IMR-90 (cell line): ENCODE data around the gene SPATA17. TPM values are rescaled to one million over a fixed set of nuclear protein-coding genes. Genes with fewer than 3 reads are reported as not detected.

Experiments used
- ATAC-seq: fragments of 200-7000 bp; cut with Tn5 transposase; 2 replicates; pipeline ENCODE4 v1.9.1; 2020; ENCODE audit warnings: low read depth, mild to moderate bottlenecking, moderate library complexity
- BruUV-seq: library from RNA; stranded (reverse); fragments of 400-500 nt; replicated peaks from 2 replicates; lab custom pipeline; 2021; lab: Mats Ljungman, UMichigan
- CTCF ChIA-PET: fragments of 300-600 bp; formaldehyde crosslinking; extraction: SDS; loops from one replicate; lab custom pipeline; 2021; ENCODE audit warnings: antibody characterized with exemption; lab: Yijun Ruan, JAX
- POLR2A ChIA-PET: fragments of 300-600 bp; sonication (Branson Sonifier 250); formaldehyde crosslinking; loops from one replicate; lab custom pipeline; 2022; ENCODE audit warnings: antibody characterized with exemption; ENCODE audit not compliant: unreplicated experiment; lab: Charles Lee
- DNase-seq: peaks from one replicate; pipeline ENCODE4 v3.0.0; 2013
- H2AFZ ChIP-seq: replicated peaks from 2 replicates; pipeline ENCODE3; 2013; ENCODE audit warnings: low read length, mild to moderate bottlenecking; ENCODE audit not compliant: poor library complexity
- H2AK5ac ChIP-seq: 2 replicates; pipeline ENCODE4 v1.6.1; 2013; ENCODE audit warnings: low read depth, low read length, inconsistent platforms
- H2AK9ac ChIP-seq: replicated peaks from 2 replicates; pipeline ENCODE3; 2013; ENCODE audit warnings: mild to moderate bottlenecking, low read depth, low read length, moderate library complexity; ENCODE audit not compliant: poor library complexity
- H2BK120ac ChIP-seq: 2 replicates; pipeline ENCODE4 v1.6.1; 2013; ENCODE audit warnings: low read depth, low read length, inconsistent platforms
- H2BK15ac ChIP-seq: 3 replicates; pipeline ENCODE4 v1.6.1; 2013; ENCODE audit warnings: low read depth, low read length, inconsistent platforms
- H2BK20ac ChIP-seq: 2 replicates; pipeline ENCODE4 v1.6.1; 2013; ENCODE audit warnings: low read depth, mild to moderate bottlenecking, inconsistent platforms, low read length, moderate library complexity
- H2BK5ac ChIP-seq: 2 replicates; pipeline ENCODE4 v1.6.1; 2013; ENCODE audit warnings: mild to moderate bottlenecking, low read depth, low read length, inconsistent platforms; ENCODE audit not compliant: poor library complexity, severe bottlenecking
- H3K14ac ChIP-seq: replicated peaks from 2 replicates; pipeline ENCODE4 v1.6.1; 2013; ENCODE audit warnings: low read depth, low read length, inconsistent platforms
- H3K18ac ChIP-seq: 2 replicates; pipeline ENCODE4 v1.6.1; 2013; ENCODE audit warnings: low read depth, low read length, control low read depth
- H3K23ac ChIP-seq: 2 replicates; pipeline ENCODE4 v1.6.1; 2013; ENCODE audit warnings: low read depth, low read length, inconsistent platforms
- H3K27ac ChIP-seq: 2 replicates; pipeline ENCODE4 v1.5.1; 2013; ENCODE audit warnings: mild to moderate bottlenecking, control low read depth, low read length; ENCODE audit not compliant: insufficient read depth
- H3K27me3 ChIP-seq: 2 replicates; pipeline ENCODE4 v1.6.1; 2013; ENCODE audit warnings: low read length; ENCODE audit not compliant: control insufficient read depth, insufficient read depth
- H3K36me3 ChIP-seq: 2 replicates; pipeline ENCODE4 v1.6.1; 2013; ENCODE audit warnings: low read length, mixed read lengths; ENCODE audit not compliant: control insufficient read depth, insufficient read depth
- H3K4ac ChIP-seq: 2 replicates; pipeline ENCODE4 v1.6.1; 2013; ENCODE audit warnings: low read depth, low read length, inconsistent platforms
- H3K4me1 ChIP-seq: 2 replicates; pipeline ENCODE4 v1.6.1; 2013; ENCODE audit warnings: low read length, mixed read lengths; ENCODE audit not compliant: control insufficient read depth, insufficient read depth
- H3K4me2 ChIP-seq: 2 replicates; pipeline ENCODE4 v1.6.1; 2013; ENCODE audit warnings: low read depth, mild to moderate bottlenecking, control low read depth, low read length, moderate library complexity
- H3K4me3 ChIP-seq: 2 replicates; pipeline ENCODE4 v1.5.1; 2013; ENCODE audit warnings: low read depth, mild to moderate bottlenecking, control low read depth, low read length, moderate library complexity; ENCODE audit not compliant: insufficient read depth
- H3K56ac ChIP-seq: 2 replicates; pipeline ENCODE4 v1.6.1; 2013; ENCODE audit warnings: low read length, inconsistent platforms; ENCODE audit not compliant: insufficient read depth; ENCODE audit errors: extremely low read depth
- H3K79me1 ChIP-seq, 2 experiments: 2 replicates each; pipeline ENCODE4 v1.6.1; 2013; ENCODE audit warnings: low read length in 2 of 2, inconsistent platforms in 1 of 2, low read depth in 1 of 2
- H3K9ac ChIP-seq: 2 replicates; pipeline ENCODE4 v1.6.1; 2013; ENCODE audit warnings: low read depth, low read length, control low read depth
- H3K9me1 ChIP-seq: 2 replicates; pipeline ENCODE4 v1.6.1; 2013; ENCODE audit warnings: low read length, inconsistent platforms; ENCODE audit not compliant: insufficient read depth
- H3K9me3 ChIP-seq: 2 replicates; pipeline ENCODE4 v1.6.1; 2013; ENCODE audit warnings: low read length; ENCODE audit not compliant: control insufficient read depth, insufficient read depth
- H4K20me1 ChIP-seq: 2 replicates; pipeline ENCODE4 v1.6.1; 2013; ENCODE audit warnings: low read length, inconsistent platforms; ENCODE audit not compliant: insufficient read depth
- H4K5ac ChIP-seq: 2 replicates; pipeline ENCODE4 v1.6.1; 2013; ENCODE audit warnings: mild to moderate bottlenecking, low read depth, low read length, control low read depth
- H4K8ac ChIP-seq, 2 experiments: 2 replicates each; pipeline ENCODE4 v1.6.1; 2013; ENCODE audit warnings: low read depth in 2 of 2, low read length in 2 of 2, control low read depth in 1 of 2, inconsistent platforms in 1 of 2
- H4K91ac ChIP-seq: 2 replicates; pipeline ENCODE4 v1.6.1; 2013; ENCODE audit warnings: low read depth, low read length, inconsistent platforms; ENCODE audit not compliant: insufficient read depth
- BHLHE40 ChIP-seq: fragments of 150-350 bp; IDR thresholded peaks from 2 replicates; pipeline ENCODE4 v1.6.1; 2016; ENCODE audit warnings: mild to moderate bottlenecking, low read depth, low read length
- CEBPB ChIP-seq: IDR thresholded peaks from 2 replicates; pipeline ENCODE4 v1.6.1; 2012; ENCODE audit warnings: low read depth, low read length, improper control_type of control experiment
- CHD1 ChIP-seq: IDR thresholded peaks from 2 replicates; pipeline ENCODE4 v1.6.1; 2012; ENCODE audit warnings: low read depth, low read length, improper control_type of control experiment
- FOS ChIP-seq: fragments of 150-350 bp; IDR thresholded peaks from 2 replicates; pipeline ENCODE4 v1.6.1; 2016; ENCODE audit warnings: low read depth, low read length
- MAFK ChIP-seq: IDR thresholded peaks from 2 replicates; pipeline ENCODE4 v1.6.1; 2012; ENCODE audit warnings: low read depth, low read length, improper control_type of control experiment
- MAZ ChIP-seq: IDR thresholded peaks from 2 replicates; pipeline ENCODE4 v1.6.1; 2012; ENCODE audit warnings: low read depth, mild to moderate bottlenecking, low read length, improper control_type of control experiment, moderate library complexity, borderline replicate concordance
- MXI1 ChIP-seq: IDR thresholded peaks from 2 replicates; pipeline ENCODE4 v1.6.1; 2012; ENCODE audit warnings: low read depth, mild to moderate bottlenecking, low read length, moderate library complexity, borderline replicate concordance
- NFE2L2 ChIP-seq: fragments of 150-350 bp; IDR thresholded peaks from 2 replicates; pipeline ENCODE4 v1.6.1; 2016; ENCODE audit warnings: low read depth, mild to moderate bottlenecking, low read length
- POLR2A ChIP-seq: IDR thresholded peaks from 2 replicates; pipeline ENCODE4 v1.6.1; 2012; ENCODE audit warnings: mild to moderate bottlenecking, low read depth, low read length
- RCOR1 ChIP-seq: IDR thresholded peaks from 2 replicates; pipeline ENCODE4 v1.6.1; 2012; ENCODE audit warnings: mild to moderate bottlenecking, low read length, improper control_type of control experiment; ENCODE audit not compliant: insufficient replicate concordance
- RFX5 ChIP-seq: IDR thresholded peaks from 2 replicates; pipeline ENCODE4 v1.8.0; 2012; ENCODE audit warnings: low read depth, mild to moderate bottlenecking, low read length, moderate library complexity
- SMC3 ChIP-seq: fragments of 150-350 bp; IDR thresholded peaks from 2 replicates; pipeline ENCODE4 v1.6.1; 2016; ENCODE audit warnings: low read depth, mild to moderate bottlenecking, antibody characterized with exemption, low read length, moderate library complexity
- WGBS, 2 experiments: methylation state at CpG; one replicate each; pipeline versions ENCODE4 v1.1.5 to v1.1.7; 2013; ENCODE audit warnings: missing lambda C conversion rate in 2 of 2; ENCODE audit not compliant: insufficient read length in 1 of 2; ENCODE audit errors: extremely low coverage in 2 of 2; 5-methylcytosine and 5-hydroxymethylcytosine counted together
- dilution Hi-C: fragments of 300-500 bp; cut with HindIII; formaldehyde crosslinking; loops from one replicate; pipeline ENCODE4 v1.14.3; 2018; ENCODE audit warnings: low sequenced_read_pairs; ENCODE audit not compliant: unreplicated experiment
- in situ Hi-C: fragments of 300-500 bp; cut with MboI; formaldehyde crosslinking; loops from 3 replicates; pipeline ENCODE4 v1.14.3; 2019; ENCODE audit warnings: low sequenced_read_pairs, inconsistent platforms, mixed read lengths
- intact Hi-C: fragments of 100-400 bp; cut with micrococcal nuclease; formaldehyde crosslinking; loops from 2 replicates; pipeline ENCODE4 v1.10.0; 2022
- polyA plus RNA-seq, 3 experiments: library from polyadenylated mRNA; depleted of rRNA; stranded (reverse); fragments of >200 nt; gene quantifications; 2 replicates each; pipeline ENCODE4 v1.2.3, GENCODE V29; 2012; ENCODE audit warnings: low replicate concordance in 1 of 3
- total RNA-seq: library from RNA; depleted of rRNA; stranded (reverse); fragments of >200 nt; gene quantifications from 2 replicates; pipeline ENCODE4 v1.2.3, GENCODE V29; 2012

Gene SPATA17
- total and polyA plus RNA-seq, 2 of the 4 experiments (the other 2 are of a cell fraction), result 0.03 to 0.18 TPM

DNA sequence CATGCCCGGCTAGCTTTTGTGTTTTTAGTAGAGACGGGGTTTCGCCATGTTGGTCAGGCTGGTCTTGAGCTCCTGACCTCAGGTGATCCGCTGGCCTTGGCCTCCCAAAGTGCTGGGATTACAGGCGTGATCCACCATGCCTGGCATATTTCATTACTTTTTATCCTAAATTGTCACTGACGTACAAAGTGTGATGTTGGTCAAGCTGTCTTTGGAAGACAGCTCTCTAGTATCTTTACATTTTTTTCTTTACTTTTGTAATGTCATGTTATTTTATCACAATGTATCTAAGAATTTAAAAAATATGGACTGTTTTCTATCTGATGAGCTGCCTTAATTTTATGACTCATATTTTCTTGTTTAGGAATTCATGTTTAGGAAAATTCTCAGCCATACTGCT is 72.2 kb downstream of the SPATA17 start:
- no peak overlapping the region for H3K27ac ChIP-seq
- H3K27me3 ChIP-seq, result no peaks in the 10 kb centered on the region
- H2AK5ac ChIP-seq, result no peak overlapping the region
- no peak overlapping the region for H3K4me3 ChIP-seq
- H3K4me1 ChIP-seq, result no peaks in the 10 kb centered on the region
- H4K5ac ChIP-seq, result no peak overlapping the region
- in situ Hi-C loops, result no loop called here
- H4K8ac ChIP-seq, result no peak overlapping the region
- H3K18ac ChIP-seq, result no peak overlapping the region
- no peak overlapping the region for H3K4ac ChIP-seq
- no peak overlapping the region for H3K23ac ChIP-seq
- TF ChIP-seq RCOR1 (no peak), CEBPB (no peak), RFX5 (no peak), MAZ (no peak), NFE2L2 (no peak), BHLHE40 (no peak), FOS (no peak), MAFK (no peak), MXI1 (no peak), CHD1 (no peak), POLR2A (no peak), SMC3 (no peak)
- no peaks in the 10 kb centered on the region for H4K20me1 ChIP-seq
- no peak overlapping the region for H2BK15ac ChIP-seq
- H2BK120ac ChIP-seq, result no peak overlapping the region
- no CpG with 5 or more reads among the region's 6 CpGs for WGBS, 2 experiments
- no peak overlapping the region for H2BK20ac ChIP-seq
- no peak overlapping the region for H3K9ac ChIP-seq
- BruUV-seq, result no TSS peak
- no peaks in the 10 kb centered on the region for H3K9me3 ChIP-seq
- no peak overlapping the region for H3K4me2 ChIP-seq
- DNase-seq (no peak), ATAC-seq (no peak)
- H3K14ac ChIP-seq, result no peak overlapping the region
- no peaks in the 10 kb centered on the region for H3K79me1 ChIP-seq
- no peak overlapping the region for H2BK5ac ChIP-seq
- CTCF ChIA-PET, result no interaction called here
- no peak overlapping the region for H3K56ac ChIP-seq
- dilution Hi-C loops, result no loop called here
- H2AK9ac ChIP-seq, result no peak overlapping the region
- no peak overlapping the region for H4K91ac ChIP-seq
- no peaks in the 10 kb centered on the region for H3K36me3 ChIP-seq
- H2AFZ ChIP-seq, result no peak overlapping the region
- POLR2A ChIA-PET, result no interaction called here
- no peaks in the 10 kb centered on the region for H3K9me1 ChIP-seq
- intact Hi-C loops, result no loop called here
